Dermis blood vessel endothelial cell (primary cell): ENCODE data around the gene ZNF277. TPM values are rescaled to one million over a fixed set of nuclear protein-coding genes. Genes with fewer than 3 reads are reported as not detected.
A peak's percentile ranks its signal among the peaks of the same experiment; 100 is the strongest.

Experiments
- DNase-seq: peaks from one replicate; pipeline ENCODE4 v3.0.0; 2010
- total RNA-seq: library from RNA; depleted of rRNA; stranded (reverse); fragments of >200 nt; gene quantifications from 2 replicates; pipeline ENCODE4 v1.2.3, GENCODE V29; 2014

The ZNF277 gene
- total RNA-seq, 1 donor from 2014 or later: 61.9 TPM

- peak; percentile 63 for DNase-seq
Observed at GRCh38 chr7:112185005-112185834, 21.3 kb upstream of the ZNF277 start.

GRCh38 chr7:112186300-112186699, 20.2 kb upstream of the ZNF277 start:
- DNase-seq: peak; percentile 22

- DNase-seq: no peak
Observed at GRCh38 chr7:112188257-112188656, 18.2 kb upstream of the ZNF277 start.

GRCh38 chr7:112189691-112190090, 16.8 kb upstream of the ZNF277 start:
- DNase-seq: peak; percentile 13

GRCh38 chr7:112190120-112190519, 16.4 kb upstream of the ZNF277 start:
- DNase-seq: peak; percentile 3

GRCh38 chr7:112192236-112193154, 14.0 kb upstream of the ZNF277 start:
- peak; percentile 97 for DNase-seq

- DNase-seq: no peak
Observed at GRCh38 chr7:112193915-112194502, 12.5 kb upstream of the ZNF277 start.

- no peak for DNase-seq
Observed at GRCh38 chr7:112195717-112196116, 10.8 kb upstream of the ZNF277 start.

- DNase-seq: no peak
Observed at GRCh38 chr7:112197322-112197721, 9.2 kb upstream of the ZNF277 start.

GRCh38 chr7:112199035-112199655, 7.3 kb upstream of the ZNF277 start:
- peak; percentile 47 for DNase-seq

- DNase-seq: no peak
Observed at GRCh38 chr7:112199672-112200071, 6.8 kb upstream of the ZNF277 start.

- DNase-seq: peak; percentile 70
Observed at GRCh38 chr7:112201411-112201810, 5.1 kb upstream of the ZNF277 start.

- no peak for DNase-seq
Observed at GRCh38 chr7:112201839-112202238, 4.7 kb upstream of the ZNF277 start.

- DNase-seq: peak; percentile 50
Observed at GRCh38 chr7:112202816-112203215, 3.7 kb upstream of the ZNF277 start.

- no peak for DNase-seq
Observed at GRCh38 chr7:112203365-112203739, 3.1 kb upstream of the ZNF277 start.

GRCh38 chr7:112204499-112205342, 1.8 kb upstream of the ZNF277 start:
- DNase-seq: peak; percentile 32

- DNase-seq: peak; percentile 69
Observed at GRCh38 chr7:112205343-112206237, 905 bp upstream of the ZNF277 start.

- DNase-seq: peak; percentile 40
Observed at GRCh38 chr7:112206991-112207592, 597 bp downstream of the ZNF277 start.

GRCh38 chr7:112207765-112208164, 1.3 kb downstream of the ZNF277 start:
- DNase-seq: no peak

GRCh38 chr7:112211348-112211907, 4.9 kb downstream of the ZNF277 start:
- DNase-seq: no peak
